ENCODE data around the gene BCAT1.

- no peak for TF ChIP-seq CTCF (IDR thresholded peaks at IDR 0.05; ENCODE audit: insufficient read depth, low read length, poor library complexity, severe bottlenecking)
- no peak for TF ChIP-seq EZH2phosphoT487 (conservative IDR thresholded peaks at IDR 0.05; ENCODE audit: low read length)
These were observed 30.3 kb downstream of the BCAT1 start for GRCh38 chr12:24918596-24918995.

All from SU-DHL-6 (cell line).